ENCODE measurements around the gene KCTD20.
A peak's percentile ranks its signal among the peaks of the same experiment; 100 is the strongest.
"Not testable (repeated sequence)": the region's sequence is repeated elsewhere in the genome, so short reads cannot be mapped to it uniquely, and the experiment has no call there.

The KCTD20 gene

DNA sequence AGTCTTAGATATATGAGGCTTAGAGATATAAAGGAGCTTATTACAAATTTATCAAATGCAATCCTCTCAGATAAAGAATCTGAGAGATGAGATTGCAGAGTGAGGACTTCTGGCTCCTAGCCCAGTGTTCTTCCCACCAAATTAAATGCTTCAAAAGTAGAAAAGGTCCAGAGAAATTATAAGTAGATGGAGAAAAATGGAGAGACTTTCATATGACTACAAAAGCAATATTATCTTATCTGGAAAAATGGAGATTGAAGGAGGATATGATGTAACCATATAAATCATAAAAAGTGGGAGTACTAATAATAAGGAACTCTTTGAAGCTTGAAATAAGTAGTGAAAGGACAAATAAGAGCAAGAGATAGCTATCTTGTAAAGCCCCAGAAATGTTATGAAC, 2.8 kb downstream of the KCTD20 start:
- peak; percentile 54 for DNase-seq

DNA sequence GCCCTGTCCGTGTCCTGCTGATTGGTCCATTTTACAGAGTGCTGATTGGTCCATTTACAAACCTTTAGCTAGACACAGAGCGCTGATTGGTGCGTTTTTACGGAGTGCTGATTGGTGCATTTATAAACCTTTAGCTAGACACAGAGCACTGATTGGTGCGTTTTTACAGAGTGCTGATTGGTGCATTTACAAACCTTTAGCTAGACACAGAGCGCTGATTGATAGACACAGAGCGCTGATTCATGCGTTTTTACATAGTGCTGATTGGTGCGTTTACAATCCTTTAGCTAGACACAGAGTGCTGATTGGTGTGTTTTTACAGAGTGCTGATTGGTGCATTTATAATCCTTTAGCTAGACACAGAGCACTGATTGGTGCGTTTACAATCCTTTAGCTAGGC, 6.4 kb downstream of the KCTD20 start:
- not testable (repeated sequence) for DNase-seq

DNA sequence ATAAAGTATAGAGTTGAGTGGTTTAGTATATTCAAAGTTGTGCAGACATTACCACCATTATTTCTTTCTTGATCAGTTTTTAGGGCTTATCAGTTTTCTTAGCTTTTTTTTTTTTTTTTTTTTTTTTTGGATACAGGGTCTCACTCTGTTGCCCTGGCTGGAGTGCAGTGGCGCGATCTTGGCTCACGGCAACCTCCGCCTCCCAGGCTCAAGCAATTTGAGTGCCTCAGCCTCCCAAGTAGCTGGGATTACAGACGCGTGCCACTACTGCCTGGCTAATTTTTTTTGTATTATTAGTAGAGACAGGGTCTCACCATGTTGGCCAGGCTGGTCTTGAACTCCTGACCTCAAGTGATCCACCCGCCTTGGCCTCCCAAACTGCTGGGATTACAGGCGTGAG, 10.1 kb downstream of the KCTD20 start:
- not testable (repeated sequence) for DNase-seq

DNA sequence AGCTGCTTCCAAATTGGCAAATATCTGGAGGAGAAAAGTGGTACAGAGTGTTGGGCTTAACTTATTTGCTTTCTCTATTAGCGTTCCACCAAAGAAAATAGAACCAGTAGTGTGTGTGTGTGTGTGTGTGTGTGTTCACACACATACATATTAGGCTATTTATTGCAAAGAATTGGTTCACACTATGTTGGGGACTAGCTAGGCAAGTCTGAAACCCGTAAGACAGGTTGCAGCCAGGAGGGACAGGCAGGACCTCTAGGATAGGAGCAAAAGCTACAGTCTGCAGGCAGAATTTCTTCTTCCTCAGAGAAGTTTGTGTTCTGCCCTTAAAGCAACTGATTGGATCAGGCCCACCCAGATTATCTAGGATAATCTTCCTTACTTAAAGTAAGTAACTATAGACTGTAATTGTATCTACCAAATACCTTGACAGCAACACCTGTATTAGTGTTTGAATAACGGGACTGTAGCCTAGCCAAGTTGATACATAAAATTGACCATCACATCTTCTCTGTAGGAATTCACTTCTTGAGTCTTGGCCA, 12.8 kb downstream of the KCTD20 start:
- no peak for DNase-seq

DNA sequence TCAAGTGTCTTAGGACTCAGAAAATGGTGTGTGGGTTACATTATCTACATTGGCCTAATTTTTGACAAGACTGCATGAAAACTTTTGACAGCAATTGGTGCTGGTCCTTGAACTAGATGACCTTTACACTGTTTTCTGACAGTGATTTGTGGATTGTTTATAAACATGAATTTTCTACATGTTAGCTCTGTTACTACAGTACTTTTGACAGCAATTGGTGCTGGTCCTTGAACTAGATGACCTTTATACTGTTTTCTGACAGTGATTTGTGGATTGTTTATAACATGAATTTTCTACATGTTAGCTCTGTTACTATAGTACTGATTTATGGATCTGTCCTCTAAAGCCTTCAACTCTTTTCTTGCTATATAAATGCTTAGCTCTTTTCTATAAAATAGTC, 16.7 kb downstream of the KCTD20 start:
- no peak for DNase-seq

DNA sequence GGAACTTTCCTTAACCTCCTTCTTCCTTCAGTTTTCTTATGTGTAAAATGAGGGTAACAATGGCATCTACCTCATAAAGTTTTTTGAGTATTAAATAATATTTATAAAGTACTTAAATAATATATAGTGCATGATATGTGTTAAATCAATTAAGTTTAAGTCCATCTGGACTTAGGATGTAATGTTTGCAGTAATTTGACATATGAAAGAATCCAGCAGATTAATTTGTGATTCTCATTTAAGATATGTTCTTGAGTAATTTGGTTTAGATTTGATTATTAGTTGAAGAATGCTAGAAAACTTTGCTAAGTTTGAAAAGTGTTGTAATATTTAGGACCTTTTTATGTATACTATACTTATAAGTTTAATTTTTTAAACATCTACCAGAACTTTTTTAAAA, 18.1 kb downstream of the KCTD20 start:
- no peak for DNase-seq

DNA sequence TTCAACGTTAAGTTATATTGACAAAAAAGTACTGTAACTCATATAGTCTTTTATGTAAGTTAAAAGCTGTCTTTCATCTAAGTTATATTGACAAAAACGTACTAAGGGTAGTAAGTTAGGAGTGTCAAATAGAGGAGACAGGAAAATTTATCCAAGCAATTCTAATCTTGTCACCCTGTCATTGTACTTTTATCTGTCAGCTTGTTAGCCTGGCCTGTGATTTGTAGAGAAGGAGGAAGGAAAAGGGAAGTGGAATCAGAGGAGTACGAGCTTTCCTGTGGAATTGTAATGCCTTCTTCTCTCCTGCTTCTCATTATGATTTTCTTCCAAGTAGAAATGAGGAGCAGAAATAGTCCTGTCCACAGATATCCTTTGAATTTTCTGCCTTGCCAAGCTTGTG, 18.8 kb downstream of the KCTD20 start:
- no peak for DNase-seq

DNA sequence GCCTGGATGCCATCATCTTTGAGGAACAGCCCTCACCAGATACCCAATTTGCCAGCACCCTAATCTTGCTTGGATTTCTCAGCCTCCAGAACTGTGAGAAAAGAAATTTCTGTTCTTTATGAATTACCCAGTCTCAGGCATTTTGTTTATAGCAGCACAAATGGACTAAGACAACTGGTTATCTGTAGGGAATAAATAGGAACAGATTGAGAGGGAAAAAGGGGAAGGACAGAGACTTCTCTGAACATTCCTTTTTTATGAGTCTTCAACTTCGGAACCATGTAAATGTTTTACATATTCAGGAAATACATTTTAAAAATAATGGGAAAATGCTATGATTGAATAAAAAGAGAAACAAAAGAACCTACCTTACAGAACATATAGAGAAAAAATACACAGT, 20.9 kb downstream of the KCTD20 start:
- no peak for DNase-seq

DNA sequence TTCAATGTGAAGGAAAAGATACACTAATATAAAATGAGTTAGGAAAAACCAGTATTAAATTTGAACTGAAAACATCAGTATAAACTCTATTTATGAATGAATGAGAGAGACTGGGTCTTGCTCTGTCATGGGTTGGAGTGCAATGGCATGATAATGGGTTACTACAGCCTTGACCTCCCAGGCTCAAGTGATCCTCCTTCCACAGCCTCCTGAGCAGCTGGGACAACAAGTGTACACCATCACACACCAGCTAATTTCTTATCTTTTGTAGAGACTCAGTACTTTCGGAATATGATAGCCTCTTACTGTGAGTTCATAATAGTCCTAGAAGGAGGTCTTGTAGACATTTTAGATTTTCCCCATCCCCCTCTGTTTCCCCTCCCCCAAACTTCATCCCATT, 21.4 kb downstream of the KCTD20 start:
- no peak for DNase-seq

DNA sequence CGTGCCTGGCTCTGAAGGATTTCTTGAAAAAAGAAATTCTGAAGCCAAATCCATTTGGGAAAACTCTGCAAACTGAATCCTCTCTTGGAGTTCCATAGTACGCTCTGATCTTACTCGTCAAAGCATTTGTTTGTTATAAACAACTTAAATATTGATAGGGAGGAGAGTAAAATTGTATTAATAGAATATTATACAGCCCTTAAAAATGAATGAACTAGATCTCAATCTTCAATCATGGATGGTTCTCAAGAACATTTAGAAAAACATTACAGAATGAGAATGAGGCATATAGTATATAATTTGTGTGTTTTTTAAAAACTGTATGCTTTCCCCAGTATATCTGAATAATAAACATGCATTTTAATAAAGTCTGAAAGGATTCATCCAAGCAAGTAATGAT, 24.8 kb downstream of the KCTD20 start:
- DNase-seq, result no peak

DNA sequence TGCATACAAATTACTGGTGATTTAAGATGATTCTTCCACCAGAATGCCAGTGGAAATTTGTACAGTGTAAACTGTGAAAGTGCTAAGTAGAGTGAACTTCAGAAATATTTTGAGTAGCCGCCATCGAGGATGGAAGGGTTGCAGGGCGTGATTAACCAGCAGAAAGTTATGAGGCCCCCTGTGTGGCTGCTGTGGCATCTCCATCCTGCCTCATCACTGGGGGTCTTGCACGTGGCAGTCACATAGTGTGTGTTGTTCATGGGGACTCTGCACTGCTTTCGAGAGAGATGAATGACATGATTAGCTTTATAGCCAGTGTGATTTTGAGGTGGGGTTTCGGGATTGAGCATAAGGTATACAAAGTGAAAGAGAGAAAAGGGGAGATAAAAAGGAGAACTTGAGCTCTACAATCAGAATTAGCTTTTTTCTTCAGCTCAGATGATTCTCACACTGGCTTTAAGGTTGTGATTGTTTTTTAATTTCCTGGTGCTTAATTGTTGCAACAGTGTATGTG, 26.4 kb downstream of the KCTD20 start:
- no peak for DNase-seq

DNA sequence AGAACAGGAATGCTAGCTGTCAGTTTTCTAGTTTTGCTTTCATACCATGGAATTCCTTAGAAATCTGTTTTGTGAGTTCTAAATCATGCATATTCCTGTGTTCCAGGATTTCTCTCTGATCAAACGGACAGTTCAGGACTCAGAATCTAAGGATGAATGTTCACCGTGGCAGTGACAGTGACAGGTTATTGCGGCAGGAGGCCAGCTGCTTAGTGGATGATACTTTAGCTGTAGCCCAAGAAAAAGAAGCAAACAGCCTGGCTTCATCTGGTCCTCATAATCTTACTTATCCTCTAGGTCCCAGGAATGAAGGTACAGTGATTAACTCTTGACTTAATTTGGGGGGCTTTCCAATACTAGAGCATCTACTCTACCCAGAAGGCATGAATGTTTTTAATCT, 27.1 kb downstream of the KCTD20 start:
- no peak for DNase-seq

DNA sequence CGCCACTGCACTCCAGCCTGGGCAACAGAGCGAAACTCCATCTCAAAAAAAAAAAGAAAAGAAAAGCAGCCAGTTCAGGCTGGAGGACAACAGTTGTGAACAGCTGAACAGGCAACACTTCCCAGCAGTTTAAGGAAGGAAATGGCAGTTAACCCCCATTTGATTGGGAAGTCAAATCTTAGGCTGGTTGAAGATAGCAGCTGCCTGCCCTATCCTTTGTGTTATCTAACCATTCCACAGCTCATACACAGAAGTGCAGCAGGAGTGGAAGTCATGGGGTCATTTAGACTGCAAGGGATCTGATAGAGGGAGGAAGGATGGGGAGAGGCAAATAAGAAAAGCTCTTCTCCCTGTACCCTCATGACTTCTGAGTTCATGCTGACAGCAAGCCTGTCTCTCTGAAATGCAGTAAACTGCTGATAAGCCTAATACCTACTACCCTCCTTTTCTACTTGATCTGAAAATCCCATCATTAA, 35.3 kb downstream of the KCTD20 start:
- no peak for DNase-seq

DNA sequence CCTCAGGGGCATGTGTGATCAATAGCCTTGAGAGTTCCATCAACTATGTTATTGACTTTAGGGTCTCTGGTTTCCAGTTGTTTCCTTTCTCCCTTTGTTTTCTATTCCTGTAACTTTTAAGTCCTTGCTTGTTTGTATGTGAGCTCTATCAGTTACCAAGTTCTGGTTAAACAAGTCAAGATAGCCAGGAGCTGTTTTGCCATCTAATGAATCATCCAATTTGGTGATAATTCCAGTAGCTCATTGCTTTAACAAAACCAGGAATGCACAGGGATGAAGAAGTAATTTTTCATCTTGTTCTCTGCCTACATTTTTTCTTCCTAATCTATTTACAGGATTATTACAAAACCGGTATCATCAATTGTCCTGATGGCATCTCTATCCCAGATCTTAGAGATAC, 36.5 kb downstream of the KCTD20 start:
- DNase-seq, result no peak

DNA sequence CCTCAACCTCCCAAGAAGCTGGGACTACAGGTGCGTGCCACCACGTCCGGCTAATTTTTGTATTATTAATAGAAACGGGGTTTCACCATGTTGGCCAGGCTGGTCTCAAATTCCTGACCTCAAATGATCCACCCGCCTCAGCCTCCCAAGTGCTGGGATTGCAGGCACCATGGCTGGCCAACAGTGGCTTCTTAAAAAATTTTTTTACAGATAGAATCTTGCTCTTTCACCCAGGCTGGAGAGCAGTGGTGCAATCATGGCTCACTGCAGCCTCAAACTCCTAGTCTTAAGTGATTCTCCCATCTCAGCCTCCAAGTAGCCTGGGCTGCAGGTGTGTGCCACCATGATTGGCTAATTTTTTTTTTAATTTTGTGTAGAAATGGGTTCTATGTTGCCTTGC, 40.5 kb downstream of the KCTD20 start:
- DNase-seq, result not testable (repeated sequence)

DNA sequence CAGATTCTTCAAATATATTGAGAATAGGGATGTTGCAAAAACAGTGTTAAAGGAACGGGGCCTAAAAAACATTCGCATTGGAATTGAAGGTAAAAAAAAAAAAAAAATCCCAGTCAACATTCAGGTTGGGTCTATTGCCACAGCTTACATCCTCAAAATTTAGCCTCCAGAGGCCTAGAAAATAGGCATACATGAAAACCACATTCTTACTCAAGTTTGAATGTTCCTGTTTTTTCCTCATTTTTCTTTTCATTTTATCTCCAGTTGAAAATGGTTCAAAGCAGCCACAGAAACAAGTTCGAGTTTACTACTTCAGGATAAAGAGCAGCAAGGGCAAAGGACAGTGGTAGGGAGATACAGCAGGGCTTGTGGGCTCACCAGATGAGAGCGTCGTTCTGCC, 41.9 kb downstream of the KCTD20 start:
- DNase-seq, result no peak

DNA sequence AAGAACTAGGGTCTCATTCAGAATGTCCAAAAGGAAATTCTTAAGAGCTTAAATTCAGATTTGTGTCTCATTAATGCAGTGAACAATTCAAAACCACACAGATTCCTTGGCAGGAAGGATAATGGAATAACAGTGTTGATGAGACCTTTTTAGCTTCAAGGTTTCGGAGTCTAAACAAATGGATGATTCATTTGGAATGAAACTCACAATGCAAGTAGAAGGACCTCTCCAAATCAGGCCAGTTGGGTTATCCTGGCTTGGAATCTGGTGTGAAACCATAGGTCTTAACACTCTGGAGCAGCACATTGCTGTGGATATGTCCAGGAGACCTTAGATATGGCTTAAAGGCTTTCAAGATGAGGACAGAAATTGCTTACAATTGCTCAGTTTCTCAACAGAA, 44.9 kb downstream of the KCTD20 start:
- no peak for DNase-seq

DNA sequence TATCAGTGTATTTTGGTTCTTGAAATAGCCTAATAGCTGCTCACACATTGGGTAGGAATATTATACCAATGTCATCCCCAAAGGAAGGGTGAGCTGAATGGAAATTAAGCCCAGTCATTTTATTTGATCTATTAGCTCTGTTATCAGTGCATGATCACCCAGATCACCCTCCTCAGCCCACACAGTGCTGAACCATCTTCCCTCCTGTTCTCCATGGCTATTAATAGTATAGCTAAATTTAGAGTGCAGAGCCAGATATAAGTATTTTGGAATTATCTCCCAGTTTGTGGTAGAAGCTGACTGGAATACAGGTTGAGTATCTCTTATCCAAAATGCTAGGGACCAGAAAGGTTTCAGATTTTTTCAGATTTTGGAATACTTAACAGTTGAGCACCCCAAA, 45.4 kb downstream of the KCTD20 start:
- DNase-seq, result no peak

DNA sequence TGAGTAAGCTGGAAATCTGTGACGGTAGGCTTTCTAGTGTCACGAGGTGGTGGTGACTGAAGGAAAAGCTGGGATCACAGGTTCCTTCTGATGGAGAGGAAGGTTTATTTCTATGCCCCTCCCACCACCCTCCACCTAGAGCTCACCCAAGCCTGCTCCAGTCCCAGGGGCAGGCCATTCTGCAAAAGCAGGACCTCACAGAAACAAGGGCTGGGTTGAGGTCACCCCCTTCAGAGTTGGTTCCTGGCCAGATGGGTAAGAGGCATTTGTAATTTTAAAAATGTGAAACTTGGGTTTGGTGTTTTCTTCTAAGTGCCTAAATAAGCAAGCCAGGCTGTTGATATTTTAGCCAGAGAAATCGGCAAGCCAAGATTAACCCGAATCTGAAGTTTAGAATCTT, 46.6 kb downstream of the KCTD20 start:
- DNase-seq, result no peak

DNA sequence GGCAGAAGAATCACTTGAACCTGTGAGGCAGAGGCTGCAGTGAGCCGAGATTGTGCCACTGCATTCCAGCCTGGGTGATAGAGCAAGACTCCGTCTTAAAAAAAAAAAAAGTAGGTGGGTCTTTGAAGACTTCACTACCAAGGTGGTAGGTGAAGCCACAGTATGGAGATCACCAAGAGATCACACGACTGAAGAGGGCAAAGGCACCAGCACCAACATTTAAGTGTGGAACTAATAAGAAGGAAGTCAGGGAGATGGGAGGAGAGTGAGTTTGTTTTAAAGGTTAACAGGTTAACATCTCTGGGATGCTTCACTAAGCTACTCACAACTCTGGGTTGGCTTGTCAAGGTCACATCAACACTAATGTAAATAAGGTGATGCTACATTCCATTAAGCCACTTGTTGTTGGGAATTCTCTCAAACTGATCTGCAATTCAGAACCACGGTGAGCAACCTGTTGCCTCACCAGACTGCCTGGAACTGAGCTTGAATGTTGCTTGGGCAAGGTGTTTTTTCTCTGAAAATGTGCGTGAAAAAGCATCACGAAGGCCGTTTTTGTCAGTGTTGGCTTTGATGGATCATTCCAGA, 48.7 kb downstream of the KCTD20 start:
- DNase-seq, result peak; percentile 7

DNA sequence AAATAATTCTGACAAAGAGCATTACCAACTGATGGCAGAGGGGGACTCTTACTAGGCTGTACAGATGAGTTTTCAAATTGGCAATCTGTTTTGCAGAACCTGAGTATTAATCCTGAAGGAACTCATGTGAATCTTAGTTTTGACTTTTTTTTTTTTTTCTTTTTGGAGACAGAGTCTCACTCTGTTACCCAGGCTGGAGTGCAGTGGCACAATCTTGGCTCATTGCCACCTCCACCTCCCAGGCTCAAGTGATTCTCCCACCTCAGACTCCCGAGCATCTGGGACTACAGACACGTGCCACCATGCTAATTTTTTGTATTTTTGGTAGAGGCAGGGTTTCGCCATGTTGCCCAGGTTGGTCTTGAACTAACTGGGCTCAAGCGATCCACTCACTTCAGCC, 49.3 kb downstream of the KCTD20 start:
- DNase-seq, result no peak

DNA sequence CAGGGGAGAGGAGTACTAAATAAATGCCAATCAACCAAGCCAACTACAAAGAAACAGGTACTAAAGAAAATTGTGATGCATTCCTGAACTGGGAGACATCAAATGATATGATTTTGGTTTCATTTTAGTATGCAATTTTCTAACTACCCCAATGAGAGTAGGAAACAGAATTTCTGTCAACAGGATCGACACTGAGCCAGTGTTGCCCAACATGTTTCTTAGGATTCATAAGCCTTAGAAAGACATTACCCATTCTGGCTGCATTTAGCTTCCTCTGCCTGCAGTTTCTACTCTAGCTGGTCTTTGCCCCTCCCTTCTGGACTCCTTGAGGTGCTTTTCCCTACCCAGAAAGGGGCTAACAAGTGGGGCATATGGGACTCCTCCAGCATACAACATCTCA, 49.8 kb downstream of the KCTD20 start:
- no peak for DNase-seq

DNA sequence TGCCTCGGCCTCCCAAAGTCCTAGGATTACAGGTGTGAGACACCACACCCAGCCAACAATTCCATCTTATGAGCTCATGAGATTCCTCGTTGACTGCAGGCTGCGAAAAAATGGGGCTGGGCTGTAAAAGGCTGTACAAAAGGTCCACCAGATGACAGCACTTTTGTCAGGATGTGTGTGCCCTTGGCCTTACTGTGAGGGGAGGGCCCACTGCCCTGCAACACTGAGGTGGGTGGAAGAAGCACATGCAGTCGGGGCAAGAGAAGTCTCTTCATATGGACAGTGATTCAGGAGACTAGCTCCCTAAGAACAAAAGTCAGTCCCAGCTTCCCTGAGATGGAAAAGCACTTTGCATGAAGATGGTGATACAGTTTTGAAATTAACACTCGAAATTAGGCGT, 50.5 kb downstream of the KCTD20 start:
- no peak for DNase-seq

DNA sequence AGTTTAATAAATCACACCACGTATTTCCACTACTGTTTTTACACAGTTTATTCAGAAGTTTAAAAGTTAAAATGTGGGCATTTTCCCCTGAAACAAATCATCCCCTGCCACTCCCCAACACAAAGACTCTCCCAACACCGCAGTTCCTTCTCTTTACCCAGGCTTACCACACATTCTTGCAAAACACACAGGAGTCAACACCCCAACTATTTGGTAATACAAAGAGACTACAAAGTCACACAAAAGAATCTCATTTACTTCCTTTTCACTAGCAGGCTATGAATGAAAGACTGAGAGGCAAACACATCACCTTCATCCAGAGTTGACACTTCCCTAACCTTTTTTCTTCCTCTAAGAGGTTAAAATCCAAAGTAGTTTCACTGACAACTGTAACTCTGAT, 51.1 kb downstream of the KCTD20 start:
- DNase-seq, result peak; percentile 9

DNA sequence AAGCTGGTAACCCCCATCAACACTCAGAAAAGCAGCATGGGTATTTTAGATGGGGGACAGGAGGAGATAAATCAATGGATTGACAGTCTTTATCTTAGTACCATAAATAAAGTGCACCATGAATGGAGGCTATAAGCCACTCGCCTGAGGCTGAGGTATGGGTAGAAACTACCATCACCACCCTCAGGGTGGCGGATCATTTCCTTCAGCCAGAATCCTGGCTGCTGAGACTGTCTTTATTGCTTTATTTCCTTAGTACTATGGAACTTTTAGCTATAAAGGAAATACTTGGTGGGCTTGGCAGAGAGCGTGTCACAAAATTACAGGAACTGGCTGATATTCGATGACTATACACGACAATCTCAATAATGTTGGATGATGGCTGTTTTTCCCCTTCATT, 52.3 kb downstream of the KCTD20 start:
- DNase-seq, result no peak
